H4 (cell line): ENCODE results near the gene FSTL3. TPM values are rescaled to one million over a fixed set of nuclear protein-coding genes. Genes with fewer than 3 reads are reported as not detected.
"Not testable (repeated sequence)": the region's sequence is repeated elsewhere in the genome, so short reads cannot be mapped to it uniquely, and the experiment has no call there.

Experiments
- DNase-seq: peaks from one replicate; pipeline ENCODE4 v3.0.0-alpha.2; 2015; ENCODE audit warnings: low spot score
- total RNA-seq: library from RNA; depleted of rRNA; stranded (reverse); fragments of >200 nt; shearing (Covaris generic); gene quantifications from 2 replicates; pipeline ENCODE4 v1.2.3, GENCODE V29; 2014; rRNA removed

The FSTL3 gene
- 35.6 and 45.6 TPM in 2 replicates for total RNA-seq

DNA sequence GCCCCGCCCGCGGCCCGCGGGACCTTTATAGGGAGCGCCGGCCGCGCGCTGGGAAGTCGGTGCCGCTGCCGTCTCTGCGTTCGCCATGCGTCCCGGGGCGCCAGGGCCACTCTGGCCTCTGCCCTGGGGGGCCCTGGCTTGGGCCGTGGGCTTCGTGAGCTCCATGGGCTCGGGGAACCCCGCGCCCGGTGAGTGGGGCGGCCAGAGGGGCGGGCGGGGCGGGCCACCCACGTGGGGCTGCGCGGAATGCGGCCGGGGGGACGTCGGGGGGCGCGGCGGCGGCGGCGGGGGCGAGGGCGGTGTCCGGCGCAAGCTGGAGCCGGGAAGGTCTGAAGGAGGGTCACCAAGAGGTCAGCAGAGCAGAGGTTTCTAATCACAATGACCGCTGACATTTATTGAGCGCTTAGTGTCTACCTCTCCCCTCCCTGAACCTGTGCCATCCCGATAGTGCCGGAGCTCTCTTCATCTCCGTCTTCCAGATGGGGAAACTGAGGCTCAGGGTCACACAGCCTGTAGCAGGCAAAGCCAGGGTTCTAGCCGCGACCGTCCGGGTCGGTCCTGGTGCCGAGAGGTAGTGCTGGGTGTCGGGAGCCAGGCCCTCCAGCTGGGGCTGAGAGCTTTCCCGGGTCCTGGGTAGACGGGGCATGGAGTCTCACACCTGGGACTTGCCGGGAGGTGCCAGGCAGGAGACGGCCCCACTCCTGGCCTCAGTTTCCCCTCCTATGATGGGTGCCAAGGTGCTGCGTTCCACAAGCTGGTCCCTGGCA, at the start of gene FSTL3:
FSTL3 (plus strand) TSS at position 54 of the 767 bp plus-strand sequence; CDS start at position 86, 32 bp downstream.
- no peak for DNase-seq

- not testable (repeated sequence) for DNase-seq
Observed at GRCh38 chr19:626566-626965, 49.6 kb upstream of the FSTL3 start.

DNA sequence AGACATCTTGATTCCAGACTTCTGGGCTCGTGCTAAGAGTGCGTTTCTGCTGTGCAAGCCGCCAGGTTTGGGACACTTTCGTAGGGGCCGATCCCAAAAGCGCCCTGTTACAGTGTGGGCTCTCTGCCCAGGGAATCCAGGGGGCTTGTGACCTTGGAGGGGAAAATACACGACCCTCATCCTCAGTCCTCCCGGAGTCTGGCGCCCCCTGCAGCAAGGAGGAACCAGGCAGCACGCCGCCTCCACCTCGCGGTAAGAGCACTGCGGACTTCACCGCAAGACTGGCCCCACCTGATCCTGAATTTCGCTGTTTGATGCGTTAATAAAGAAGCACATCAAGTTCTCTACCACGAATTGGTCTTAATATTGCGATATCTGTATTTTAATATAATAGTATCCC, 48.0 kb upstream of the FSTL3 start:
- DNase-seq, result no peak

- DNase-seq, result not testable (repeated sequence)
Observed at GRCh38 chr19:629515-629914, 46.7 kb upstream of the FSTL3 start.

- DNase-seq, result no peak
Observed at GRCh38 chr19:629961-630714, 46.1 kb upstream of the FSTL3 start.

DNA sequence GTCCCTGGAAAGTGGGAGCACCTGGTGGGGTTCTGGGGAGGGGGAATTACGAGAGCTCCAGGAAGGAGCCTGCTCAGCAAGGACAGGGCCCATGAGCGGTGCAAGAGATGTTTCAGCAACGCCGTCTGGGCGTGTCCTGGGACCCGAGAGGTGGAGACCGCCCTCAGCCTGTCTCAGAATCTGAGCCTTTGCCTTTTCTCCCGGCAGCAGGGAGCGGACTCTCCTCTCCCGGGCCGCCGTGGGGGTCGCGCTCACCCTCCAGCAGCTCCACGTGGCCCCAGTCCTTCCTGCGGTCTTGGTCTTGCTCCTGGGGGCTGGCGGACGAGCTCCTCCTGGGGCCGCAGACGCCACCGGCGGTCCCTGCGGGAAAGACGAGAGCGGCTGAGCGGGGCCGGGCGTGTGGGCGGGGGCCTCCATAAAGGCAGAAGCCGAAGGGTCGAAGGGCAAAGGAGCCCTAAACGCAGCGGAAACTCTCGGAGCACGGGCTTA, 43.6 kb upstream of the FSTL3 start:
- DNase-seq, result peak; percentile 36

- peak; percentile 98 for DNase-seq
Observed at GRCh38 chr19:633068-633785, 43.0 kb upstream of the FSTL3 start, which contains the start of gene POLRMT. Gene POLRMT, minus strand, starts transcription at chr19:633537. Its CDS starts 25 bp downstream, at chr19:633512.

GRCh38 chr19:633786-634639, 42.2 kb upstream of the FSTL3 start:
- DNase-seq, result no peak

DNA sequence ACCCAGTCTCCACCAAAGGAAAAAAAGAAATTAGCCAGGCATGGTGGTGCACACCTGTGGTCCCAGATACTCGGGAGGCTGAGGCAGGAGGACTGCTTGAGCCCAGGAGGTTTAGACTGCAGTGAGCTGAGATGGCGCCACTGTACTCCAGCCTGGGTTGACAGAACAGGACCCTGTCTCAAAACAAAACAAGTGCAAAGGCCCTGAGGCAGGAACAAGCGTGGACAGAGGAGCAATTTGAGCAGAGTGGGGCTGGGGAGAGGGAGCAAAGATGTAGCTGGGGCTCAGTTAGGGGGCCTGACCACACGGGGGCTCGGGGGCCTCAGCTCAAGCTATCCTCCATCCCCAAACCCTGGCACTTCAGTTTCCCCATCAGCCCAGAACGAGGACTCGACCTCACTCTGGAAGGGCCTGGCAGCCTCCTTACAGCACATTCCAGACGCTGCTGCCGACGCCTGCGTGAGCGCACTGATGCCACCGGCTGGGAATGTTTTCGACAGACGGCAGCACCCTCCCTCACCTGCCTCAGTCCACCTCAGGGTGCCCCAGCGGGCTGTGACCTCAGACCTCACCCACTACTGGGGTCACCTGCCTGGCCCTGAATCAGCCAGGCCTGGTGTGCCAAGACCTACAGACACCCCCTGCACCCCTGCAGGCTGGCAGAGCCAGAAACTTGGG, 41.1 kb upstream of the FSTL3 start:
- DNase-seq, result no peak

- no peak for DNase-seq
Observed at GRCh38 chr19:638906-639252, 37.3 kb upstream of the FSTL3 start.

DNA sequence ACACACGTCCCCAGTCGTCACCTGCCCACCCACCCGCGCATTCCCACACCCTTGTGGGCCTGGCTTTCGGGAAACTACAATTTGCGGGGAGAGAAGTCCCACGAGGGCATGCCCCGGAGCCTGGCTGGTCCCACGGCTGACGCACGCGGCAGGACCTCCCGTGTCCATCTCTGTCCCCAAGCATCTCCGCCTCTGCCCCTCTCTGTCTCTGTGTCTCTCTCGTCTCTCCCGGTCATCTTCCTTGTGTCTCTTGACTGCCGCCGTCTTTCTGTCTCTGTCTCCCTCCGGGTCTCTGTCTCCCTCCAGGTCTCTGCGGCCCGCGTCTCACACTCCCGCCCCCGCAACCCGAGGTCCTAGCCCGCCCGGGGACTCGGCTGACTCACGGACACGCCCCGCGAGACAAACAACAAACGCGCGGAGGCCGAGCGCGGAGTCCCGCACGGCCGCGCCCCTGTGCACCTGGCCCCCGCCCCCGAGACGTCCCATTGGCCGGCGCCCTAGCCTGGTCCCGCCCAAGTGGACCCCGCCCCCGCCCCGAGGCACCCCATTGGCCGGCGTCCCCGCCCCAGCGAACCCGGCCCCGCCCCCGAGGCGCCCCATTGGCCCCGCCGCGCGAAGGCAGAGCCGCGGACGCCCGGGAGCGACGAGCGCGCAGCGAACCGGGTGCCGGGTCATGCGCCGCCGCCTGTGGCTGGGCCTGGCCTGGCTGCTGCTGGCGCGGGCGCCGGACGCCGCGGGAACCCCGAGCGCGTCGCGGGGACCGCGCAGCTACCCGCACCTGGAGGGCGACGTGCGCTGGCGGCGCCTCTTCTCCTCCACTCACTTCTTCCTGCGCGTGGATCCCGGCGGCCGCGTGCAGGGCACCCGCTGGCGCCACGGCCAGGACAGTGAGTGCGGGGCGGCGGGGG, 36.7 kb upstream of the FSTL3 start, which contains the start of gene FGF22:
FGF22 (plus strand) TSS at position 627 of the 908 bp plus-strand sequence; CDS start at position 674, 47 bp downstream.
- peak; percentile 40 for DNase-seq

GRCh38 chr19:640161-640558, 36.0 kb upstream of the FSTL3 start:
- DNase-seq, result no peak

DNA sequence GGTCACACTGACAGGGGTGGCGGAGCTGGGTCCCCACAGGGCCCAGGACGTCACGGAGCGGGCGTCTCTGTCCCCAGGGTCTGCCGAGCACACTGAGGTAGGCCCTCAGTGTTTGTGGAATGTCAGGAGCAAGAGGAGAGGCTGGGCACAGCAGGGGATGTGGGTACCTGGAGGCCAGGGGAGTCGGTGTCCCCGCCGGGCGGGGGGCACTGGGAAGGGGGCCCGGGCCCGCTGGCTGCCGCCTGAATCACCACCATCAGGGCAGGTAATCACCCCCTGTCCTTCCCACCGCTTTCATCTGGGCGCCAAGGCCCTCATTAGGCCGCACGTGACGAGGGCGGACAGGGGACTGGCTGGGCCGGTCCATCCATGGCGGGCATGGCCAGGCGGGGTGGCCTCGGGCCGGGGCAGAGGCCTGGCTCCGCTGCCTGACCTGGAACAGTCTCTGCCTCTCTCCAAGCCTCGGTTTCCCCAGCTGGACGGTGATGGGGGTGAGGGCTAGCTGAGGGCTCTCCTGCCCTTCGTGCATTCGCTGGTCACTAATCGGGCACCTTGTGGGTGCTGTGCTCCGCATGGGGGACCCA, 35.5 kb upstream of the FSTL3 start:
- DNase-seq, result no peak

DNA sequence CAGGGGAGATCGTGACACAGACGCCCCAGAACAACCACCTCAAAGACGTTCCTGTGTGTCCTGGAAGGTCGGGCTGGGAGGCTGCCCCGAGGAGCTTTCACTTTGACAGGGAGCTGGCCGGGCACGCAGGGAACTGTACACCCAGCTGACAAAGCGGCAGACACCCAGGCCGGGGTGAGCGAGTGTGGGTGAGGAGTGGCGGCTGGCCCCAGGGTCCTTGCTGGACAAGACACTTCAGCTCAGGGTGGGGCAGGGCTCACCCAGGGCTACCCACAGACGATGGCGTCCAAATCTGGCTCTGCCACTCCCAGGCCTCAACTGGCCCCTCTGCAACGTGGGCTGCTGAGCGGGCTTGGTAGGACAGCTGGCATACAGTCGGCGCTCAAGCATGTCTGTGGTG, 34.5 kb upstream of the FSTL3 start:
- no peak for DNase-seq

GRCh38 chr19:642767-643727, 33.1 kb upstream of the FSTL3 start:
- DNase-seq, result no peak

- no peak for DNase-seq
Observed at GRCh38 chr19:643736-644135, 32.5 kb upstream of the FSTL3 start.

GRCh38 chr19:644363-644762, 31.8 kb upstream of the FSTL3 start:
- no peak for DNase-seq

- no peak for DNase-seq
Observed at GRCh38 chr19:644789-645188, 31.4 kb upstream of the FSTL3 start.
